Ascending aorta (tissue), 2 donors: ENCODE measurements around the gene AURKA. TPM values are rescaled to one million over a fixed set of nuclear protein-coding genes. Genes with fewer than 3 reads are reported as not detected.

Experiments used
- DNase-seq, 2 donors: peaks; one replicate each; pipeline ENCODE4 v3.0.0-alpha.2; 2019; ENCODE audit warnings: low spot score in 2 of 2
- H3K27ac ChIP-seq, 2 donors: fragments of 200-600 bp; sonication (generic); one replicate each; pipeline ENCODE4 v1.5.1; 2016 to 2017; ENCODE audit warnings: mild to moderate bottlenecking in 1 of 2
- H3K27me3 ChIP-seq: fragments of 200-600 bp; sonication (generic); one replicate; pipeline ENCODE4 v1.5.1; 2017
- H3K36me3 ChIP-seq, 2 donors: fragments of 200-600 bp; sonication (generic); one replicate each; pipeline ENCODE4 v1.5.1; 2016
- H3K4me1 ChIP-seq, 2 donors: fragments of 200-600 bp; sonication (generic); one replicate each; pipeline ENCODE4 v1.5.1; 2016 to 2017; ENCODE audit warnings: mild to moderate bottlenecking in 1 of 2
- H3K4me3 ChIP-seq, 2 donors: fragments of 200-600 bp; sonication (generic); one replicate each; pipeline ENCODE4 v1.5.1; 2016 to 2017; ENCODE audit warnings: mild to moderate bottlenecking in 1 of 2
- H3K9me3 ChIP-seq, 2 donors: fragments of 200-600 bp; sonication (generic); one replicate each; pipeline ENCODE4 v1.5.1; 2016
- CTCF ChIP-seq, 3 experiments: fragments of 200-600 bp in 2 of 3; fragments of 450-650 bp in 1 of 3; sonication (generic) in 2 of 3; IDR thresholded peaks; one replicate each; pipeline ENCODE4 v1.5.1; 2016 to 2019; ENCODE audit warnings: antibody characterized with exemption in 3 of 3, mild to moderate bottlenecking in 1 of 3, moderate library complexity in 1 of 3
- intact Hi-C: fragments of 100-400 bp; cut with DNase I; formaldehyde crosslinking; loops from one replicate; pipeline ENCODE4 v1.15.1; 2023
- total RNA-seq: library from RNA; depleted of rRNA; stranded (reverse); fragments of >200 nt; gene quantifications from one replicate; pipeline ENCODE4 v1.1.0, GENCODE V29; 2016

Gene AURKA
- total RNA-seq, 1 donor from 2014 or later, result not detected

- H3K9me3 ChIP-seq, result no peaks in the 10 kb centered on the region
- H3K4me1 ChIP-seq, result peaks cover 0 to 16% of the 10 kb centered on the region in 2 donors
- DNase-seq, result no peak
- no peak overlapping the region for H3K27ac ChIP-seq
- H3K36me3 ChIP-seq, result no peaks in the 10 kb centered on the region
- no peak for TF ChIP-seq CTCF (IDR thresholded peaks at IDR 0.05)
- no peak overlapping the region for H3K4me3 ChIP-seq
- intact Hi-C loops, result no loop called here
- H3K27me3 ChIP-seq, result no peaks in the 10 kb centered on the region
Observed at GRCh38 chr20:56388882-56389281, 3.1 kb downstream of the AURKA start.

- H3K4me1 ChIP-seq, result peaks cover 0 to 4% of the 10 kb centered on the region in 2 donors
- no peaks in the 10 kb centered on the region for H3K27me3 ChIP-seq
- TF ChIP-seq CTCF (IDR thresholded peaks at IDR 0.05), result no peak
- no peaks in the 10 kb centered on the region for H3K36me3 ChIP-seq
- no peak overlapping the region for H3K27ac ChIP-seq
- H3K9me3 ChIP-seq, result no peaks in the 10 kb centered on the region
- DNase-seq, result no peak
- intact Hi-C loops, result no loop called here
- no peak overlapping the region for H3K4me3 ChIP-seq
Observed at GRCh38 chr20:56386219-56386618, 5.8 kb downstream of the AURKA start.

DNA sequence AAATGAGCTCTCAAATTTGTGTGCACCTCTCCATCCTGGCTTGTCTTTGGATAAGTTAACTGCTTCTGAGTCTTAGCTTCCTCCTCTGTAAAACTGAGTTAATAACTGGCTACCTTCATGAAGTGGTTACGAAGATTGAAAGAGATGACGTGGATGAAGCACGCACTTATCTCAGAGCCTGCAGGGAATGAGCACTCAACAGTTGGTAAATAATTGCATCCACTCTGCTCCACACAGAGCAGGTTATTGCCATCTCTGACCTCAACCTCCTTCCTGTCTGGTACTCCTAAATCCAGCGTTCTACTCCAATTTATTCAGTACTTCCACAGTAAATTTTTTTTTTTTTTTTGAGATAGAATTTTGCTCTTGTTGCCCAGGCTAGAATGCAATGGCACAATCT is 6.9 kb downstream of the AURKA start:
- Histone ChIP-seq H3K27ac (no peak overlapping the region), H3K4me1 (peaks cover 0 to 4% of the 10 kb centered on the region in 2 donors), H3K27me3 (no peaks in the 10 kb centered on the region), H3K4me3 (no peak overlapping the region), H3K36me3 (no peaks in the 10 kb centered on the region), H3K9me3 (no peaks in the 10 kb centered on the region)
- no peak for TF ChIP-seq CTCF (IDR thresholded peaks at IDR 0.05)
- DNase-seq, result no peak
- intact Hi-C loops, result no loop called here

- no peaks in the 10 kb centered on the region for H3K9me3 ChIP-seq
- no peak for DNase-seq
- intact Hi-C loops, result no loop called here
- no peaks in the 10 kb centered on the region for H3K27me3 ChIP-seq
- peaks cover 0 to 4% of the 10 kb centered on the region in 2 donors for H3K4me1 ChIP-seq
- TF ChIP-seq CTCF (IDR thresholded peaks at IDR 0.05), result no peak
- H3K36me3 ChIP-seq, result no peaks in the 10 kb centered on the region
- H3K27ac ChIP-seq, result no peak overlapping the region
- H3K4me3 ChIP-seq, result no peak overlapping the region
Observed at GRCh38 chr20:56383334-56383733, 8.7 kb downstream of the AURKA start.

- no peak for DNase-seq
- H3K27ac ChIP-seq, result no peak overlapping the region
- no peaks in the 10 kb centered on the region for H3K36me3 ChIP-seq
- H3K4me1 ChIP-seq, result peaks cover 0 to 4% of the 10 kb centered on the region in 2 donors
- intact Hi-C loops, result no loop called here
- no peaks in the 10 kb centered on the region for H3K27me3 ChIP-seq
- H3K9me3 ChIP-seq, result no peaks in the 10 kb centered on the region
- no peak for TF ChIP-seq CTCF (IDR thresholded peaks at IDR 0.05)
- no peak overlapping the region for H3K4me3 ChIP-seq
Observed at GRCh38 chr20:56382696-56383095, 9.3 kb downstream of the AURKA start.

GRCh38 chr20:56381501-56381900 is 10.5 kb downstream of the AURKA start:
- DNase-seq, result no peak
- Histone ChIP-seq H3K27ac (no peak overlapping the region), H3K4me1 (peaks cover 0 to 4% of the 10 kb centered on the region in 2 donors), H3K9me3 (no peaks in the 10 kb centered on the region), H3K4me3 (no peak overlapping the region), H3K27me3 (no peaks in the 10 kb centered on the region), H3K36me3 (no peaks in the 10 kb centered on the region)
- intact Hi-C loops, result no loop called here
- no peak for TF ChIP-seq CTCF (IDR thresholded peaks at IDR 0.05)
